HG02623 (cell line): Measurements from ENCODE around the gene CRMP1.

Experiments
- ATAC-seq: cut with Tn5 transposase; IDR thresholded peaks from one replicate; pipeline ENCODE4 v1.9.1; 2021; ENCODE audit warnings: moderate library complexity; ENCODE audit not compliant: unreplicated experiment

The CRMP1 gene

GRCh38 chr4:5801696-5802095, 91.2 kb downstream of the CRMP1 start:
- ATAC-seq, result no peak

- no peak for ATAC-seq
Observed at GRCh38 chr4:5800496-5800895, 92.4 kb downstream of the CRMP1 start.

GRCh38 chr4:5799406-5799805, 93.5 kb downstream of the CRMP1 start:
- no peak for ATAC-seq

GRCh38 chr4:5798946-5799345, 93.9 kb downstream of the CRMP1 start:
- no peak for ATAC-seq

GRCh38 chr4:5798462-5798861, 94.4 kb downstream of the CRMP1 start:
- ATAC-seq, result no peak

GRCh38 chr4:5797866-5798265, 95.0 kb downstream of the CRMP1 start:
- no peak for ATAC-seq

- ATAC-seq, result no peak
Observed at GRCh38 chr4:5796976-5797375, 95.9 kb downstream of the CRMP1 start.

GRCh38 chr4:5795580-5795979, 97.3 kb downstream of the CRMP1 start:
- no peak for ATAC-seq

- ATAC-seq, result no peak
Observed at GRCh38 chr4:5793514-5793913, 99.4 kb downstream of the CRMP1 start.

GRCh38 chr4:5791654-5792053, 101.2 kb downstream of the CRMP1 start:
- no peak for ATAC-seq

- ATAC-seq, result no peak
Observed at GRCh38 chr4:5790546-5790857, 102.4 kb downstream of the CRMP1 start.

- ATAC-seq, result no peak
Observed at GRCh38 chr4:5789141-5789540, 103.7 kb downstream of the CRMP1 start.

GRCh38 chr4:5788144-5788543, 104.7 kb downstream of the CRMP1 start:
- no peak for ATAC-seq

GRCh38 chr4:5787311-5787710, 105.6 kb downstream of the CRMP1 start:
- no peak for ATAC-seq

GRCh38 chr4:5785806-5786680, 106.8 kb downstream of the CRMP1 start:
- ATAC-seq, result no peak

- ATAC-seq, result no peak
Observed at GRCh38 chr4:5784960-5785611, 107.8 kb downstream of the CRMP1 start.

GRCh38 chr4:5784021-5784420, 108.9 kb downstream of the CRMP1 start:
- ATAC-seq, result no peak

- no peak for ATAC-seq
Observed at GRCh38 chr4:5783486-5783885, 109.4 kb downstream of the CRMP1 start.

GRCh38 chr4:5782829-5783476, 109.9 kb downstream of the CRMP1 start:
- ATAC-seq, result no peak

GRCh38 chr4:5781691-5782090, 111.2 kb downstream of the CRMP1 start:
- no peak for ATAC-seq

GRCh38 chr4:5780831-5781480, 111.9 kb downstream of the CRMP1 start:
- ATAC-seq, result no peak

- ATAC-seq, result no peak
Observed at GRCh38 chr4:5776510-5776909, 116.4 kb downstream of the CRMP1 start.
